Upper lobe of left lung (tissue), 6 donors: Measurements from ENCODE around the gene MEPCE. TPM values are rescaled to one million over a fixed set of nuclear protein-coding genes. Genes with fewer than 3 reads are reported as not detected.
"Not testable (repeated sequence)": the region's sequence is repeated elsewhere in the genome, so short reads cannot be mapped to it uniquely, and the experiment has no call there.

Source experiments
- ATAC-seq, 2 donors: fragments of 200-7000 bp; cut with Tn5 transposase; one replicate each; pipeline ENCODE4 v1.9.1; 2022; ENCODE audit warnings: mild to moderate bottlenecking in 2 of 2, moderate library complexity in 2 of 2; ENCODE audit not compliant: low FRiP score in 2 of 2
- DNase-seq, 2 donors: peaks; one replicate each; pipeline ENCODE4 v3.0.0-alpha.2; 2019 to 2020
- H3K27ac ChIP-seq, 4 donors: fragments of 200-600 bp; sonication (generic); one replicate each; pipeline ENCODE4 v1.5.1; 2016 to 2019
- H3K27me3 ChIP-seq, 4 donors: fragments of 200-600 bp; sonication (generic); one replicate each; pipeline ENCODE4 v1.5.1; 2017 to 2019
- H3K36me3 ChIP-seq, 4 donors: fragments of 200-600 bp; sonication (generic); one replicate each; pipeline ENCODE4 v1.5.1; 2016 to 2019
- H3K4me1 ChIP-seq, 4 donors: fragments of 200-600 bp; sonication (generic); one replicate each; pipeline ENCODE4 v1.5.1; 2018 to 2019
- H3K4me3 ChIP-seq, 4 donors: fragments of 200-600 bp; sonication (generic); one replicate each; pipeline ENCODE4 v1.5.1; 2017 to 2019; ENCODE audit warnings: mild to moderate bottlenecking in 2 of 4, moderate library complexity in 1 of 4
- H3K9me3 ChIP-seq, 4 donors: fragments of 200-600 bp; sonication (generic); one replicate each; pipeline ENCODE4 v1.5.1; 2018 to 2019
- EP300 ChIP-seq, 4 donors: sonication (generic); formaldehyde crosslinking; IDR thresholded peaks; one replicate each; pipeline ENCODE4 v1.5.1; 2017; ENCODE audit warnings: antibody characterized with exemption in 4 of 4, control low read depth in 2 of 4
- POLR2A ChIP-seq, 4 donors: fragments of 450-650 bp; IDR thresholded peaks; one replicate each; pipeline ENCODE4 v1.5.1; 2016 to 2017; ENCODE audit warnings: antibody characterized with exemption in 4 of 4, mild to moderate bottlenecking in 2 of 4
- POLR2AphosphoS5 ChIP-seq, 2 donors: sonication (generic); formaldehyde crosslinking; IDR thresholded peaks; one replicate each; pipeline ENCODE4 v1.5.1; 2017; ENCODE audit warnings: antibody characterized with exemption in 2 of 2
- WGBS, 2 donors: methylation state at CpG; one replicate each; pipeline ENCODE4 v1.1.5; 2017 to 2018; 5-methylcytosine and 5-hydroxymethylcytosine counted together
- total RNA-seq, 6 donors: library from RNA; depleted of rRNA in 4 of 6; stranded (reverse); fragments of >200 nt in 4 of 6; gene quantifications; one replicate each; pipeline versions ENCODE4 v1.1.0 to v1.2.1, GENCODE V29; 2016 to 2021
- TF ChIP-seq, protein P1 (sequence below), 6 experiments: fragments of 450-650 bp in 4 of 6; fragments of 200-600 bp in 2 of 6; sonication (generic) in 2 of 6; IDR thresholded peaks; one replicate each; pipeline ENCODE4 v1.5.1; 2016 to 2019; ENCODE audit warnings: antibody characterized with exemption in 6 of 6
- donor health status: DM: no; HTN: no; CAD: no; lungs with moderate emphysema.
- donor health status: DM: no; HTN: yes; CAD: no; lungs with severe emphysema.

The MEPCE gene
- total RNA-seq, 6 donors from 2014 or later = 19.3 to 45.4 (median 37.9) TPM

DNA sequence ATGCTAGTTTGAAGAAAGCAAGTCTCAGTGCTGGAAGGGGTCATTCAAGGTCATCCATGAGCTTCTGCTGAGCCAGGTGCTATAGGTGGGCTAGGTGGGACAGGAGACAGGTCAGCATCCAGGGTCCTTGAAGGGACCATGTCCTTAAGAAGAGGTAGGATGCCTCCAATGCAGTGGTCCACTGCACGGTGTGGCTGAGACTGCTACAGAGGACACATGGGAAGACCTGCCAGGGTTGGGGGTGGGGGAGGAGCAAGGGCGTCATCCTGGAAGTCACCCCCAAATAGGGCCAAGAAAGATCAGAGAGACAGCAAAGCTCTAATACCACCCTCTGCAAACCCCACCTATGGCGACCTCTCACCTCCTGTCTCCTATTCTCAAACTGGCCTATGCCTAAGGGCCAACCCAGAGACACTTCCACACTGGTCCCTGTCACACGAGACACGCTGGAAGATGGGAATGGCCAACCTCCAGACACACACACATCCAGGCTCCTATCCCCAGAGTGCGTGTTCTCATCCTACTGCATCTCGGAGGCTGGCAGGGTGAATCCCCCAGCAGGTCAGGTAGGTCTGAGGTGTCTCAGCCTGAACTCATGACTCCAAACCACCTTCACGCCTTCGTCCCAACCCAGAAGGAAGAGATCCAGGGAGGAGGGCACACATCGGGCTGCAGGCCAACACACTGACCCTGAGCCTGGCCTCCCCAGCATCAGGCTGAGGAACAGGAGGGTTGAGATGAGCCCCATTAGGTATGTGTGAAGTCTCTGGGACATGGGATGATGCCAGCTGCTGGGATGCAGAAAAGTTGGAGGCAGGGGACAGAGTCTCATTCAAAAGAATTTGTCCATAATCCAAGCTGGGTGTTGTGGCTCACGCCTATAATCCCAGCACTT is 12.3 kb downstream of the MEPCE start:
- ATAC-seq = no peak
- Histone ChIP-seq H3K4me3 (no peak overlapping the region), H3K27me3 (no peaks in the 10 kb centered on the region), H3K9me3 (no peaks in the 10 kb centered on the region), H3K27ac (no peak overlapping the region), H3K4me1 (peaks cover 8 to 24% (median 21%) of the 10 kb centered on the region in 4 donors), H3K36me3 (no peaks in the 10 kb centered on the region)
- TF ChIP-seq POLR2AphosphoS5 (IDR thresholded peaks at IDR 0.05) (no peak), POLR2A (IDR thresholded peaks at IDR 0.05) (no peak), EP300 (IDR thresholded peaks at IDR 0.05) (no peak)
- TF ChIP-seq, protein P1, sequence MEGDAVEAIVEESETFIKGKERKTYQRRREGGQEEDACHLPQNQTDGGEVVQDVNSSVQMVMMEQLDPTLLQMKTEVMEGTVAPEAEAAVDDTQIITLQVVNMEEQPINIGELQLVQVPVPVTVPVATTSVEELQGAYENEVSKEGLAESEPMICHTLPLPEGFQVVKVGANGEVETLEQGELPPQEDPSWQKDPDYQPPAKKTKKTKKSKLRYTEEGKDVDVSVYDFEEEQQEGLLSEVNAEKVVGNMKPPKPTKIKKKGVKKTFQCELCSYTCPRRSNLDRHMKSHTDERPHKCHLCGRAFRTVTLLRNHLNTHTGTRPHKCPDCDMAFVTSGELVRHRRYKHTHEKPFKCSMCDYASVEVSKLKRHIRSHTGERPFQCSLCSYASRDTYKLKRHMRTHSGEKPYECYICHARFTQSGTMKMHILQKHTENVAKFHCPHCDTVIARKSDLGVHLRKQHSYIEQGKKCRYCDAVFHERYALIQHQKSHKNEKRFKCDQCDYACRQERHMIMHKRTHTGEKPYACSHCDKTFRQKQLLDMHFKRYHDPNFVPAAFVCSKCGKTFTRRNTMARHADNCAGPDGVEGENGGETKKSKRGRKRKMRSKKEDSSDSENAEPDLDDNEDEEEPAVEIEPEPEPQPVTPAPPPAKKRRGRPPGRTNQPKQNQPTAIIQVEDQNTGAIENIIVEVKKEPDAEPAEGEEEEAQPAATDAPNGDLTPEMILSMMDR (IDR thresholded peaks at IDR 0.05) = no peak
- no peak for DNase-seq
- WGBS, 2 donors = 90 to 97% methylated on average over 9 to 11 of the region's 11 CpGs

DNA sequence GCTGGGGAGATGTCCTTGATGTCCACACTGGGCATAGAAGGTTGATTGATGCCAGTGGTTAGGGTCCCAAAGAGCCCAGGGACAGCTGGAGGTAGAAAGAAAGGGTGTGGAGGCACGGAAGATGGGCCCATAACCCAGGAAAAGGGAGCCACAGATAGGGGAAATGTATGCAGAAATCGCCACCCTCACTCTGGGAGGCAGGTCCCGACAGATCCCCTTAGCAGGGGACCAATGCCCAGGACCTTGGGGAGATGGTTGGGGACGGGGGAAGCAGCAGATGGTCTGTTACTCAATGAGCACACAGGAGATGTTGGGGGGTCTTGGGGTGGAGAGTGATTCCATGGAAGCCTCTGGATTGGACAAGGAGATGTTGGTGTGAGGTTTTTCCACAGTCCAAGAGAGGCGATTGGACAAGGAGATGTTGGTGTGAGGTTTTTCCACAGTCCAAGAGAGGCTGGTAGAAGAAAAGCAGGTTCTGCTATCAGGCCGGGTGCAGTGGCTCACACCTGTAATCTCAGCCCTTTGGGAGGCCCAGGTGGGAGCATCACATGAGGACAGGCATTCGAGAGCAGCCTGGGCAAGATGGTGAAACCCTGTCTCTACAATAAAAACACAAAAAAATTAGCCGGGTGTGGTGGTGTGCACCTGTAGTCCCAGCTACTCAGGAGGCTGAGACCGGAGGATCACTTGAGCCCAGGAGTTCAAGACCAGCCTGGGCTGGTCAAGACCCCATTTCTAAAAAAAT is 13.6 kb downstream of the MEPCE start:
- DNase-seq (no peak), ATAC-seq (no peak)
- TF ChIP-seq EP300 (IDR thresholded peaks at IDR 0.05) (no peak), POLR2AphosphoS5 (IDR thresholded peaks at IDR 0.05) (no peak), POLR2A (IDR thresholded peaks at IDR 0.05) (no peak)
- TF ChIP-seq, protein P1 (IDR thresholded peaks at IDR 0.05) = no peak
- no peaks in the 10 kb centered on the region for H3K36me3 ChIP-seq
- H3K4me3 ChIP-seq = no peak overlapping the region
- no peaks in the 10 kb centered on the region for H3K9me3 ChIP-seq
- WGBS, 2 donors = 91 to 93% methylated on average over 9 of the region's 9 CpGs
- H3K4me1 ChIP-seq = peaks cover 8 to 22% (median 20%) of the 10 kb centered on the region in 4 donors
- H3K27ac ChIP-seq = peak overlapping the region; percentile 4 to 82 (median 68)
- no peaks in the 10 kb centered on the region for H3K27me3 ChIP-seq

DNA sequence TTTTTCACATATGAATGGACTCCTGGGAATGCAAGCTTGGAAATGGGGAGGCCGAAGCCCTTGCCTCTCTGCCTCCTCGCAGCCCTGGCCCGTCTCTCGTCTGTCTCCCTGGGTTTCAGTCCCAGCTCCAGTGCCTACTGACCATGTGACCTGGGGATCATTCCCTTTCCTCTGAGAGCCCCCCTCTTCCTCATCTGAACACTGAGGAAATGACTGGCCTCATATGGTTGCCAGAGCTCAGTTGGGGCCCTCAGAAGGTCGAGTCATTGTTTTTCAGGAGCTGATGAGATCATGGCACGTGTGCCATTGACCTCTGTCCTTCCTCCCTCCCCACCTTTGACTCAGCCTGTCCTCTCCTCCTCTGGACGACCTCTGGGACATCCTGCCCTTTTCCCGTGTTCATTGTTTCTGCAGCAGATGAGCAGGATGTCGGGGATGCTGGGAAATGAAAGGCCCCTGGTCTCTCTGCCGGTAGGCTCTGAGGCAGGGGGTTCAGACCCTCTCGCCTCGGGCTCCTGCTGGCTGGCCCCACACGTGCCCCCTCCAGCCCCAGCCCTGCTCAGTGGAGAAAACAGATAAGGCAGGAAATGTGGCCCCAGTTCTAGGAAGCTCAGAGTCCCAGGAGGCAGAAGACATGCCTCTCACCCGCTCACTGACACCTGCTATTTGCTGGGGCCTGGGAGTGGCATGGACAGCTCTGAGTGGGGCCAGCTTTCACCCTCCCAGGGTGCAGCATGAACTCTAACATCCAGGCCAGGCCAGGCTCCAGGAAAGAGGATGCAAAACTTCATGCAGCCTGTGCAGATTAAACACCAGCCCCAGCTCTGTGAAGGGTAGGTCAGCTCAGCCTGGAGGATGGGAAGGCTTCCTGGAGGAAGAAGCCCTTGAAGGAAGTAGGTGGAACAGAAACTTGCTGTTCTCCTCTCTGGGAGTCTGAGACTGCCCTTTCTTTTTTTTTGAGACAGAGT is 15.0 kb downstream of the MEPCE start:
- H3K4me1 ChIP-seq = peaks cover 8 to 22% (median 20%) of the 10 kb centered on the region in 4 donors
- peak overlapping the region; percentile 62 to 82 (median 71) for H3K27ac ChIP-seq
- H3K36me3 ChIP-seq = no peaks in the 10 kb centered on the region
- 35 to 36% methylated on average over 9 to 14 of the region's 14 CpGs for WGBS, 2 donors
- ATAC-seq (peak; percentile 52 to 75), DNase-seq (peak in 1 of 2 donors; percentile 57)
- no peak overlapping the region for H3K4me3 ChIP-seq
- TF ChIP-seq POLR2A (IDR thresholded peaks at IDR 0.05) (peak in 1 of 4 donors; percentile 18), POLR2AphosphoS5 (IDR thresholded peaks at IDR 0.05) (peak; percentile 77 to 80), EP300 (IDR thresholded peaks at IDR 0.05) (peak in 3 of 4 donors; percentile 53 to 86 (median 58))
- TF ChIP-seq, protein P1 (IDR thresholded peaks at IDR 0.05) = no peak
- H3K27me3 ChIP-seq = no peaks in the 10 kb centered on the region
- H3K9me3 ChIP-seq = no peaks in the 10 kb centered on the region

DNA sequence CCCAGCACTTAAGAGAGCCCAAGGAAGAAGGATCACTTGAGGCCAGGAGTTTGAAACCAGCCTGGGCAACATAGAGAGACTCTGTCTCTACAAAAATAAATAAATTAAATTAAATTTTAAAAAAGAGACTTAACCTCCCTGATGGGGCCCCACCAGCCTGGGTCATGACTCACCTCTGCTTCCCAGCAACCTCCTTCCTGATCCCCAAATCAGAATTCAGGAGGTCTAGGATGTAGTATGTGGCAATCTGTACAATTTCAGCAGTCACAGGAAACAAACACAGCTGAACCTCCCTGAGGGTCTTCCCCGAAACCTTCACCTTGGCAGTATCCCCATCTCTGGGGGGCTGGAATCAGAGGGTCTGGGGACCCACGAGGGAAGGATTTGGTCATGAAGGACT is 16.4 kb downstream of the MEPCE start:
- Histone ChIP-seq H3K27ac (peak overlapping the region in 2 of 4 donors; percentile 75 to 82), H3K4me3 (no peak overlapping the region), H3K36me3 (no peaks in the 10 kb centered on the region), H3K4me1 (peaks cover 12 to 30% (median 25%) of the 10 kb centered on the region in 4 donors), H3K27me3 (no peaks in the 10 kb centered on the region), H3K9me3 (no peaks in the 10 kb centered on the region)
- DNase-seq (no peak), ATAC-seq (no peak)
- TF ChIP-seq, protein P1 (IDR thresholded peaks at IDR 0.05) = no peak
- TF ChIP-seq POLR2AphosphoS5 (IDR thresholded peaks at IDR 0.05) (no peak), POLR2A (IDR thresholded peaks at IDR 0.05) (no peak), EP300 (IDR thresholded peaks at IDR 0.05) (no peak)
- WGBS, 2 donors = 54 to 66% methylated on average over 2 of the region's 2 CpGs

DNA sequence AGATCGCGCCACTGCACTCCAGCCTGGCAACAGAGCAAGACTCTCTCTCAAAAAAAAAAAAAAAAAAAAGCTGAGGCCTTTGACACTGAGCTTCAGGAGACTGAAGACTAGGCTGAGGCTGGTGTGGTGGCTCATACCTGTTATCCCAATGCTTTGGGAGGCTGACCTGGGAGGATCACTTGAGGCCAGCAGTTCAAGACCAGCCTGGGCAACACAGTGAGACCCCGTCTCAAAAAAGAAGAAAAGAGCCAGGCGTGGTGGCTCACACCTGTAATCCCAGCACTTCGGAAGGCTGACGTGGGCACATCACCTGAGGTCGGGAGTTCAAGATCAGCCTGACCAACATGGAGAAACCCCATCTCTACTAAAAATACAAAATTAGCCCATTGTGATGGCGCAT is 17.7 kb downstream of the MEPCE start:
- 95 to 98% methylated on average over 8 of the region's 8 CpGs for WGBS, 2 donors
- H3K36me3 ChIP-seq, H3K9me3 ChIP-seq, H3K4me3 ChIP-seq, H3K27me3 ChIP-seq, DNase-seq, H3K27ac ChIP-seq, ATAC-seq: not testable (repeated sequence)
- peaks cover 12 to 30% (median 25%) of the 10 kb centered on the region in 4 donors for H3K4me1 ChIP-seq
